Renal cortex interstitium (tissue), 11 donors: Measurements from ENCODE around the gene RWDD4. TPM values are rescaled to one million over a fixed set of nuclear protein-coding genes. Genes with fewer than 3 reads are reported as not detected.
A peak's percentile ranks its signal among the peaks of the same experiment; 100 is the strongest.

Experiments
- DNase-seq, 11 donors: peaks; one replicate each; pipeline ENCODE4 v3.0.0-alpha.2; 2013; ENCODE audit warnings: low read depth in 9 of 11, low spot score in 4 of 11; ENCODE audit errors: extremely low read depth in 1 of 11
- polyA plus RNA-seq, 3 donors: library from polyadenylated mRNA; unstranded; fragments of 120-200 nt; gene quantifications; one replicate each; pipeline ENCODE4 v1.2.1, GENCODE V29; 2013; ENCODE audit not compliant: insufficient read length in 3 of 3

RWDD4 gene
- polyA plus RNA-seq, 3 donors, result 30.3 to 40.8 (median 34.0) TPM

- no peak for DNase-seq
These were observed 46.4 kb downstream of the RWDD4 start for GRCh38 chr4:183612329-183613250.

GRCh38 chr4:183611210-183611830, 47.7 kb downstream of the RWDD4 start:
- no peak for DNase-seq

- DNase-seq, result no peak
These were observed 48.4 kb downstream of the RWDD4 start for GRCh38 chr4:183610613-183611012.

- DNase-seq, result no peak
These were observed 49.0 kb downstream of the RWDD4 start for GRCh38 chr4:183610033-183610432.

GRCh38 chr4:183609151-183609550, 49.8 kb downstream of the RWDD4 start:
- DNase-seq, result no peak

GRCh38 chr4:183607894-183608293, 51.1 kb downstream of the RWDD4 start:
- no peak for DNase-seq

- DNase-seq, result peak in 3 of 11 donors; percentile 15 to 24 (median 20)
These were observed 56.4 kb downstream of the RWDD4 start for GRCh38 chr4:183602557-183603027.

GRCh38 chr4:183601381-183601780, 57.6 kb downstream of the RWDD4 start:
- DNase-seq, result no peak

GRCh38 chr4:183600189-183600685, 58.7 kb downstream of the RWDD4 start:
- no peak for DNase-seq

- DNase-seq, result no peak
These were observed 59.3 kb downstream of the RWDD4 start for GRCh38 chr4:183599690-183600089.

- no peak for DNase-seq
These were observed 59.7 kb downstream of the RWDD4 start for GRCh38 chr4:183599284-183599683.

GRCh38 chr4:183596067-183596757, 62.8 kb downstream of the RWDD4 start:
- no peak for DNase-seq

GRCh38 chr4:183594823-183595222, 64.2 kb downstream of the RWDD4 start:
- no peak for DNase-seq

- DNase-seq, result no peak
These were observed 67.7 kb downstream of the RWDD4 start for GRCh38 chr4:183591301-183591700.

Other genes with a start within 250 kb of the RWDD4 start
- 10 to 100 TPM; 33.8 to 35.8 (median 35.7) TPM for gene CDKN2AIP, start 214.5 kb downstream of the RWDD4 start, polyA plus RNA-seq
- 10 to 100 TPM; 19.9 to 27.7 (median 27.0) TPM for gene ING2, start 154.1 kb downstream of the RWDD4 start, polyA plus RNA-seq
- 10 to 100 TPM; 32.4 to 44.6 (median 42.1) TPM for gene TRAPPC11, start 108 bp upstream of the RWDD4 start, polyA plus RNA-seq
- 10 to 100 TPM; 10.1 to 13.0 (median 11.3) TPM for gene STOX2, start 246.1 kb upstream of the RWDD4 start, polyA plus RNA-seq